PFSK-1 (cell line): ENCODE results near the gene CASZ1.

Source experiments
- POLR2AphosphoS5 ChIP-seq: IDR thresholded peaks from 2 replicates; pipeline ENCODE4 v1.6.1; 2012; ENCODE audit warnings: low read depth, mild to moderate bottlenecking, control low read depth, low read length, moderate library complexity
- SIN3A ChIP-seq: IDR thresholded peaks from 2 replicates; pipeline ENCODE4 v1.6.1; 2012; ENCODE audit warnings: mild to moderate bottlenecking, low read length, moderate library complexity, borderline replicate concordance; ENCODE audit not compliant: insufficient read depth

GRCh38 chr1:10640843-10641553, 155.4 kb downstream of the CASZ1 start:
- TF ChIP-seq POLR2AphosphoS5 (no peak), SIN3A (no peak)
